GM23248 (cell line): ENCODE results near the gene CHRD. TPM values are rescaled to one million over a fixed set of nuclear protein-coding genes. Genes with fewer than 3 reads are reported as not detected.

Experiments used
- DNase-seq: peaks from one replicate; pipeline ENCODE4 v3.0.0-alpha.2; 2015
- H2AFZ ChIP-seq: fragments of 200-600 bp; sonication (generic); 2 replicates; pipeline ENCODE4 v1.6.1; 2016; ENCODE audit warnings: antibody characterized with exemption
- H3F3A ChIP-seq: fragments of 200-600 bp; sonication (generic); 2 replicates; pipeline ENCODE4 v1.6.1; 2016; ENCODE audit warnings: mild to moderate bottlenecking, antibody characterized with exemption, mixed run types; ENCODE audit not compliant: insufficient read depth
- H3K27ac ChIP-seq: fragments of 200-600 bp; sonication (generic); 2 replicates; pipeline ENCODE4 v1.5.1; 2016; ENCODE audit warnings: mild to moderate bottlenecking
- H3K27me3 ChIP-seq: fragments of 200-600 bp; sonication (generic); replicated peaks from 2 replicates; pipeline ENCODE4 v1.6.1; 2016; ENCODE audit warnings: mild to moderate bottlenecking; ENCODE audit not compliant: insufficient read depth
- H3K36me3 ChIP-seq: fragments of 200-600 bp; sonication (generic); 2 replicates; pipeline ENCODE4 v1.6.1; 2016; ENCODE audit warnings: low read depth, mild to moderate bottlenecking
- H3K4me1 ChIP-seq: fragments of 200-600 bp; sonication (generic); 2 replicates; pipeline ENCODE4 v1.6.1; 2016; ENCODE audit warnings: mild to moderate bottlenecking; ENCODE audit not compliant: insufficient read depth
- H3K4me2 ChIP-seq: fragments of 200-600 bp; sonication (generic); one replicate; pipeline ENCODE4 v1.6.1; 2016; ENCODE audit warnings: mild to moderate bottlenecking; ENCODE audit not compliant: unreplicated experiment
- H3K4me3 ChIP-seq: fragments of 200-600 bp; sonication (generic); 2 replicates; pipeline ENCODE4 v1.5.1; 2016; ENCODE audit warnings: mild to moderate bottlenecking
- H3K79me2 ChIP-seq: fragments of 200-600 bp; sonication (generic); 2 replicates; pipeline ENCODE4 v1.6.1; 2016; ENCODE audit warnings: mild to moderate bottlenecking; ENCODE audit not compliant: insufficient read depth
- H3K9ac ChIP-seq: fragments of 200-600 bp; sonication (generic); 2 replicates; pipeline ENCODE4 v1.6.1; 2016; ENCODE audit warnings: mild to moderate bottlenecking
- H3K9me2 ChIP-seq: fragments of 200-600 bp; sonication (generic); 2 replicates; pipeline ENCODE4 v1.6.1; 2016; ENCODE audit warnings: mixed run types, mild to moderate bottlenecking, moderate library complexity; ENCODE audit not compliant: insufficient read depth
- H3K9me3 ChIP-seq: fragments of 200-600 bp; sonication (generic); one replicate; pipeline ENCODE4 v1.6.1; 2017; ENCODE audit warnings: low read depth
- H4K20me1 ChIP-seq: fragments of 200-600 bp; sonication (generic); 2 replicates; pipeline ENCODE4 v1.6.0; 2016; ENCODE audit not compliant: insufficient read depth
- EZH2 ChIP-seq: fragments of 200-600 bp; sonication (generic); IDR thresholded peaks from 2 replicates; pipeline ENCODE4 v1.6.1; 2018; ENCODE audit warnings: antibody characterized with exemption, mild to moderate bottlenecking; ENCODE audit not compliant: insufficient read depth, poor library complexity, severe bottlenecking
- EZH2phosphoT487 ChIP-seq: fragments of 200-600 bp; sonication (generic); IDR thresholded peaks from 2 replicates; pipeline ENCODE4 v1.6.1; 2018; ENCODE audit warnings: antibody characterized with exemption, moderate library complexity, mild to moderate bottlenecking, low read depth; ENCODE audit not compliant: insufficient read depth
- WGBS, 2 experiments: methylation state at CpG; one replicate each; pipeline ENCODE4 v1.1.6; 2015 to 2017; ENCODE audit warnings: low lambda C conversion rate in 2 of 2, low coverage in 1 of 2; ENCODE audit errors: missing lambda C conversion rate in 2 of 2; 5-methylcytosine and 5-hydroxymethylcytosine counted together
- in situ Hi-C: fragments of 300-500 bp; cut with MboI; formaldehyde crosslinking; loops from 2 replicates; pipeline ENCODE4 v1.15.0; 2020
- polyA plus RNA-seq: library from polyadenylated mRNA; unstranded; fragments of >200 nt; fragmentation: Nextera tagmentation; extraction: Ambion mirVana; gene quantifications from 2 replicates; pipeline ENCODE4 v1.2.1, GENCODE V29; 2016
- total RNA-seq: library from RNA; depleted of rRNA; stranded (reverse); fragments of >200 nt; shearing (Covaris generic); gene quantifications from 2 replicates; pipeline ENCODE4 v1.2.3, GENCODE V29; 2014

The CHRD gene
- total and polyA plus RNA-seq, 2 experiments from 2014 or later: 0.15 to 0.22 TPM

- Histone ChIP-seq H3K27me3 (peaks cover 28% of the 10 kb centered on the region), H3F3A (no peaks in the 10 kb centered on the region), H2AFZ (no peak overlapping the region), H4K20me1 (no peaks in the 10 kb centered on the region), H3K9me3 (no peaks in the 10 kb centered on the region), H3K9ac (no peak overlapping the region), H3K4me2 (no peak overlapping the region), H3K36me3 (no peaks in the 10 kb centered on the region), H3K4me1 (no peaks in the 10 kb centered on the region), H3K79me2 (no peaks in the 10 kb centered on the region), H3K4me3 (no peak overlapping the region), H3K9me2 (no peaks in the 10 kb centered on the region), H3K27ac (no peak overlapping the region)
- 84 to 86% methylated on average over 15 to 16 of the region's 16 CpGs for WGBS, 2 experiments
- DNase-seq: no peak
- in situ Hi-C loops: no loop called here
- TF ChIP-seq EZH2phosphoT487: no peak
- no peak for TF ChIP-seq EZH2
Measured at GRCh38 chr3:184382326-184383032, 2.6 kb downstream of the CHRD start.

DNA sequence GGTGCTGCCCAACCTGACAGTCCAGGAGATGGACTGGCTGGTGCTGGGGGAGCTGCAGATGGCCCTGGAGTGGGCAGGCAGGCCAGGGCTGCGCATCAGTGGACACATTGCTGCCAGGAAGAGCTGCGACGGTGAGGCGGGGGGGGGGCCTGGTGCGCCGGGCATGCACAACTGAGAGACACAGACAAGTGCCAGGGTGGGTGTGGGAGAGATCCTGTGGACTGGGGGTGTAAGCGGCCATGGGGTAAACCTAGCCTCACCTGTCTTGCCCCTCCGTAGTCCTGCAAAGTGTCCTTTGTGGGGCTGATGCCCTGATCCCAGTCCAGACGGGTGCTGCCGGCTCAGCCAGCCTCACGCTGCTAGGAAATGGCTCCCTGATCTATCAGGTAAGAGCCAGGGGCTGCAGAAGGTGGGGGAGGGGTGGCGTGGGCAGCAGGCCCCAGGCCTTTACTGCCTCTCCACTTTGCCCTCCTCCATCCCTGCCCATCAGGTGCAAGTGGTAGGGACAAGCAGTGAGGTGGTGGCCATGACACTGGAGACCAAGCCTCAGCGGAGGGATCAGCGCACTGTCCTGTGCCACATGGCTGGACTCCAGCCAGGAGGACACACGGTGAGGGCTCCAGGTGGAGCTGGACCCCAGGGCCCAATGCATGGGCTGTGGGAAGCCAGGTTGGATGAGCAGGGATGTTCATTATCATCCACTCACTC lies 3.3 kb downstream of the CHRD start:
- Histone ChIP-seq H3F3A (no peaks in the 10 kb centered on the region), H3K27ac (no peak overlapping the region), H3K9ac (no peak overlapping the region), H4K20me1 (no peaks in the 10 kb centered on the region), H3K9me3 (no peaks in the 10 kb centered on the region), H3K4me3 (no peak overlapping the region), H3K79me2 (no peaks in the 10 kb centered on the region), H3K4me2 (no peak overlapping the region), H3K36me3 (no peaks in the 10 kb centered on the region), H3K27me3 (peaks cover 28% of the 10 kb centered on the region), H3K4me1 (no peaks in the 10 kb centered on the region), H3K9me2 (no peaks in the 10 kb centered on the region), H2AFZ (no peak overlapping the region)
- WGBS, 2 experiments: 82 to 85% methylated on average over 15 of the region's 15 CpGs
- in situ Hi-C loops: no loop called here
- TF ChIP-seq EZH2 (no peak), EZH2phosphoT487 (no peak)
- no peak for DNase-seq

- in situ Hi-C loops: no loop called here
- H3K79me2 ChIP-seq: no peaks in the 10 kb centered on the region
- no peaks in the 10 kb centered on the region for H3F3A ChIP-seq
- peaks cover 23% of the 10 kb centered on the region for H3K27me3 ChIP-seq
- TF ChIP-seq EZH2phosphoT487 (no peak), EZH2 (no peak)
- no peaks in the 10 kb centered on the region for H3K9me3 ChIP-seq
- H3K9ac ChIP-seq: no peak overlapping the region
- WGBS, 2 experiments: 72 to 77% methylated on average over 9 of the region's 9 CpGs
- no peak for DNase-seq
- H4K20me1 ChIP-seq: no peaks in the 10 kb centered on the region
- no peaks in the 10 kb centered on the region for H3K36me3 ChIP-seq
- no peak overlapping the region for H3K27ac ChIP-seq
- H2AFZ ChIP-seq: no peak overlapping the region
- H3K4me2 ChIP-seq: no peak overlapping the region
- H3K9me2 ChIP-seq: no peaks in the 10 kb centered on the region
- no peaks in the 10 kb centered on the region for H3K4me1 ChIP-seq
- H3K4me3 ChIP-seq: no peak overlapping the region
Measured at GRCh38 chr3:184384342-184384741, 4.5 kb downstream of the CHRD start.

DNA sequence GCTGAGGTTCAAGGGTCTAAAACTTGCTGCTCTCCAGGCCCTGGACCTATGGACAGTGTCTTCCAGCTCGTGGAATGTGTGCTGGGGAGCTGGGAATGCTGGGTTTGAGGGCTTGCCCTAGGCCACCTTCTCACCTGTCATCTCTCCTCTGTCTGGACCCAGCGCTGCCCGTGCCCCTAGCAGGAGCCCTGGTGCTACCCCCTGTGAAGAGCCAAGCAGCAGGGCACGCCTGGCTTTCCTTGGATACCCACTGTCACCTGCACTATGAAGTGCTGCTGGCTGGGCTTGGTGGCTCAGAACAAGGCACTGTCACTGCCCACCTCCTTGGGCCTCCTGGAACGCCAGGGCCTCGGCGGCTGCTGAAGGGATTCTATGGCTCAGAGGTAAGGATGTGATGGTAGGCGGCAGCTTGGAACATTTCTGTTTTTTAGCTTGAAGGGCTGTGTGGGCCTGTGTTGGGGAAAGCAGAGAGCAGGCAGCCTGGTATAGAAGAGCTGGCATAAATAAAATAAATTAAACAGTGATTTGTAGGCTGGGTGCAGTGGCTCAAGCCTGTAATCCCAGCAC lies 5.1 kb downstream of the CHRD start:
- H3K9me2 ChIP-seq: no peaks in the 10 kb centered on the region
- no peak overlapping the region for H2AFZ ChIP-seq
- WGBS, 2 experiments: 89 to 92% methylated on average over 8 of the region's 8 CpGs
- DNase-seq: no peak
- H3K36me3 ChIP-seq: no peaks in the 10 kb centered on the region
- no peak overlapping the region for H3K9ac ChIP-seq
- no peak overlapping the region for H3K27ac ChIP-seq
- in situ Hi-C loops: no loop called here
- no peaks in the 10 kb centered on the region for H3F3A ChIP-seq
- no peak overlapping the region for H3K4me3 ChIP-seq
- H3K27me3 ChIP-seq: peaks cover 22% of the 10 kb centered on the region
- no peaks in the 10 kb centered on the region for H3K4me1 ChIP-seq
- H4K20me1 ChIP-seq: no peaks in the 10 kb centered on the region
- no peak for TF ChIP-seq EZH2
- H3K9me3 ChIP-seq: no peaks in the 10 kb centered on the region
- H3K79me2 ChIP-seq: no peaks in the 10 kb centered on the region
- no peak overlapping the region for H3K4me2 ChIP-seq
